SH-SY5Y (cell line): ENCODE results near the gene EYA4.

Experiments used
- GATA2 ChIP-seq: IDR thresholded peaks from 2 replicates; pipeline ENCODE4 v1.6.1; 2011; ENCODE audit warnings: mild to moderate bottlenecking, low read depth, low read length
- GATA3 ChIP-seq: IDR thresholded peaks from 2 replicates; pipeline ENCODE4 v1.6.1; 2011; ENCODE audit warnings: low read depth, mild to moderate bottlenecking, low read length, moderate library complexity

The EYA4 gene

GRCh38 chr6:133478673-133479072, 237.5 kb downstream of the EYA4 start:
- TF ChIP-seq GATA2 (no peak), GATA3 (no peak)

- TF ChIP-seq GATA2 (no peak), GATA3 (no peak)
Observed at GRCh38 chr6:133487174-133487573, 246.0 kb downstream of the EYA4 start.

- TF ChIP-seq GATA2 (no peak), GATA3 (no peak)
Observed at GRCh38 chr6:133495205-133495903, 254.2 kb downstream of the EYA4 start.

GRCh38 chr6:133499662-133500061, 258.5 kb downstream of the EYA4 start:
- TF ChIP-seq GATA2 = no peak
- no peak for TF ChIP-seq GATA3

GRCh38 chr6:133501675-133502270, 260.6 kb downstream of the EYA4 start:
- TF ChIP-seq GATA2 (no peak), GATA3 (no peak)

- no peak for TF ChIP-seq GATA2
- TF ChIP-seq GATA3 = no peak
Observed at GRCh38 chr6:133502441-133503335, 261.5 kb downstream of the EYA4 start.

GRCh38 chr6:133503336-133503729, 262.2 kb downstream of the EYA4 start:
- TF ChIP-seq GATA2 (no peak), GATA3 (peak; percentile 44; the same call in 1 of the 2 replicates)

GRCh38 chr6:133504158-133504557, 263.0 kb downstream of the EYA4 start:
- TF ChIP-seq GATA3 (no peak), GATA2 (no peak)

- TF ChIP-seq GATA2 (no peak), GATA3 (no peak)
Observed at GRCh38 chr6:133504761-133505160, 263.6 kb downstream of the EYA4 start.

- TF ChIP-seq GATA3 (no peak), GATA2 (no peak)
Observed at GRCh38 chr6:133505681-133506080, 264.5 kb downstream of the EYA4 start.

GRCh38 chr6:133512410-133513016, 271.4 kb downstream of the EYA4 start:
- TF ChIP-seq GATA3 (no peak), GATA2 (no peak)

- TF ChIP-seq GATA3 (no peak), GATA2 (no peak)
Observed at GRCh38 chr6:133523816-133524215, 282.7 kb downstream of the EYA4 start.

- TF ChIP-seq GATA2 (no peak), GATA3 (no peak)
Observed at GRCh38 chr6:133526436-133526835, 285.3 kb downstream of the EYA4 start.

GRCh38 chr6:133528566-133528965, 287.4 kb downstream of the EYA4 start:
- TF ChIP-seq GATA3 (no peak), GATA2 (no peak)
